Erythroblast (primary cell): ENCODE measurements around the gene CST6.

Experiments
- GATA1 ChIP-seq: IDR thresholded peaks from 2 replicates; pipeline ENCODE4 v1.6.1; 2011; ENCODE audit warnings: low read depth, mild to moderate bottlenecking, control low read depth, low read length, moderate library complexity
- POLR2A ChIP-seq: IDR thresholded peaks from 2 replicates; pipeline ENCODE4 v1.6.1; 2011; ENCODE audit warnings: mild to moderate bottlenecking, low read length

GRCh38 chr11:65964906-65965305, 46.9 kb upstream of the CST6 start:
- TF ChIP-seq POLR2A (no peak), GATA1 (no peak)
